Fibroblast of peridontal ligament (primary cell): Measurements from ENCODE around the gene BABAM2.
A peak's percentile ranks its signal among the peaks of the same experiment; 100 is the strongest.
"Not testable (repeated sequence)": the region's sequence is repeated elsewhere in the genome, so short reads cannot be mapped to it uniquely, and the experiment has no call there.

Experiments used
- DNase-seq: peaks from one replicate; pipeline ENCODE4 v3.0.0-alpha.2; 2010; ENCODE audit errors: extremely low read depth

BABAM2 gene

DNA sequence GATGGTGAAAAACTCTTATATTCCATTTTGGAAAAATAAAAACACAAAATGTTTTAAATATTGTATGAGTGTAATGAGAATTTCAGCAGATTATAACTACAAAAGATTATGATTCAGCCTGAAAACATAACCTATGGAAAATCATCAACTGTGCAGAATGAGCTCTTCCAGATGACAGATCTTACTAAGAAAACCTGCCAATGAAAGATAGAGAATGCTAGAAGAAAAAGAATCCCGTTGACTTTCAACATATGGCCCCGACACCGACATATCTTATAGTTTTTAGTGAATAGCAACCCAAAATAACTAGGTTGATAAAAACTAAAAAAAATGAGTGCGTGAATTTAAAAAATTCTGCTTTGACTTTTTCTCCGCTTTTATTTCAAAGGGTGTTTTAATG lies 178.0 kb downstream of the BABAM2 start:
- DNase-seq, result no peak

DNA sequence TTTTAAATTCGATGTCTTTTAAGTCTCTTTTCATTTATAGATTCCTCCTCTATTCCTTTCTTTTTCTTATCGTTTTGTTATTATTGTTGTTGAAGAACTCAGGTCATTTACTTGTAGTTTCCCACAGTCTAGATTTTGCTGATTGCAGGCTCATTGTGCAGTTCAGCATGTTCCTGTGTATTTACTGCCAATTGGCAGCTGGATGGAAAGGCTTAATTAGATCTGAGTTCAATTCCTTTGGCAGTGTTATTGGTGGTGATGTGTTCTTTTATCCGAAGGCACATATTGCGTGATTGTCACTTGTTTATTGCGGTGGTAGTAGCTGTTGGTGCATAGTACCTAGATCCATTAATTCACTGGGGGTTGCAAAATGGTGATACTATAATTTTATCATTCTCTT lies 180.7 kb downstream of the BABAM2 start:
- no peak for DNase-seq

DNA sequence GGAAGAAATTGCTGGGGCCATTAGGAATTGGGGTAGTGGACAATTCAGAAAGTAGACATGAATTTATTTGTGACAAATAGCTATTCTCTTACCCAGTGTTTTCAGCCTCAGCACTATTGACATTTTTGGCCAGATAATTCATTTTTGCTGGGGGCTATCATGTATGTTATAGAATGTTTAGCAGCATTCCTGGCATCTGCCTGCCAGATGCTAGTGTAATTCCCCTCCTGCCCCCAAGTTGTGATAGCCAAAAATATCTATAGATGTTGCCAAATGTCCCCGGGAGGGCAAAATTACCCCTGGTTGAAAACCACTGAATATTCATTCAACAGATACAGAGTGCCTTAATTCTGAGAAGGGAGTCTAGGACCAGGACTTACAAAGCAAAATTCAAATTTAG lies 183.6 kb downstream of the BABAM2 start:
- no peak for DNase-seq

DNA sequence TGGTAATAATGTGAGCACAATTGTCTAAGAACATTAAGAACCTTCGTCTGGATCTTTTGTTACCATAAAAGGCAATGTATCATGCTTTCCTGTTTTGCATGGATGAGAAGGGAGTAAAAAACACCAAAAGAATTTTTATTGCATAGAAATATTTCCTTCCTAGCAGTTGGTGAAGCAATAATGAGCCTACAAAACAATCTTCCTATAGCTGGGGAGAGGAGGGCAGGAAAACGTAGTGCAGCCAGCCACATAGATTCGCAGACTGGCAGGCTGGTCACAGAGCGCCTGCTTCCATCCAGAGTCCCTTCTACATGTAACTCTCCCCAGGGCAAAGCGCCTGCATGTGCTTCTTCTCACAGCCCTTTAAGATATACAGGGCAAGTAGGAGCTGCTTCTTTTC lies 190.4 kb downstream of the BABAM2 start:
- peak; percentile 72 for DNase-seq

DNA sequence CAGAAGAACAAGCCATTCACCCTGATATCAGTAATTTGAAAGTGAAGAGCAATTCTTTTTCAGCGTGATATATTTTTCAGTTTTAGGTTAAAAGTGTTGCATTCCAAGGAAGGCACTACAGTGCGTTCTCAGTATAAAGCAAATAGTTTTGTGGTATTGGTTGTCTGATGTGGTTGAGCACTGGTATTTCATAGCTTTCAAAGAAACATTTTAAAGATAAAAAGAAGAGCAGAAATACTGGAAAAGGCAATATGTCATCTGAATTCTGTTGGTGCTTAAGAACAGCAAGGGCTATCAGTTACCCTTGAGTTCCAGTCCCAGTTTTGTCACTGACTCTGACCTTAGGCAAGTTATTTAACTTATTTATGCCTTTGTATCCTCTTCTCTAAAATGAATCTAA lies 191.6 kb downstream of the BABAM2 start:
- DNase-seq, result peak; percentile 59

DNA sequence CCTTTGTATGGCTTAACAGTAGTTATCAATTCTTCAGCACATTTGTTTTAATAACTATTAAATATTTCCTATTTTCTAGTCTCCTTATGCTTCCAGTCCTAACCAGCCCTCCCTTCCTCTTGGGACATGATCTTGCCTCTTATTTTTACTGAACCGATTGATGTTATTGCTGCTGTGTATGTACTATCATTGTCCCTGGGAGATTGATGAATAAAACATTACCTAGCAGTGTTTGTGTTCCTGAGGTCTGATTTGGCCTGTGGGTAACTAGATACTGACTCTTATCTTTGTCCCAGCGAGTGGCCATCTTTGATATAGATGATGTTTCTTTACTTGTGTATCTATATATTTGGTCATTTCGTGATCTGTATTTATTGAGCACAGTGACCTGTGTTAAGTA lies 192.9 kb downstream of the BABAM2 start:
- DNase-seq, result no peak

DNA sequence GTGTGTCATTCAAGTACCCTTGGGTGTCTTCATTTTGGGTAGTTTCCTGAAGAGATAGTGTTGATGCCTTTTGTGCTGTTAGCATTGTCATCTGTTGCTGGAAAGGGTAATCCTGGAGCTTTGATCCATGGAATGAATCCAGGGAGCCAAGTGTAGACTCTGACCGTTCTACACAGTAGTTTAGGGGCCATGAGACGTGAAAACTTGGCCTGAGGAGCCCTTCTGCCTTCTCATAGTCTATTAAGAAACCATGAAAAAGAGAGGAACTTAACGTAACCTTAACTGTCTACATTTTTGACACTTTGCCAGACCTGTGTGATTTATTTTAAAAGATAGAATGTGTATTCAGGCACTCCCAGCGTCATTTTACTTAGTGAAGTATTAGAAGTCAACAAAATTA lies 194.0 kb downstream of the BABAM2 start:
- no peak for DNase-seq

DNA sequence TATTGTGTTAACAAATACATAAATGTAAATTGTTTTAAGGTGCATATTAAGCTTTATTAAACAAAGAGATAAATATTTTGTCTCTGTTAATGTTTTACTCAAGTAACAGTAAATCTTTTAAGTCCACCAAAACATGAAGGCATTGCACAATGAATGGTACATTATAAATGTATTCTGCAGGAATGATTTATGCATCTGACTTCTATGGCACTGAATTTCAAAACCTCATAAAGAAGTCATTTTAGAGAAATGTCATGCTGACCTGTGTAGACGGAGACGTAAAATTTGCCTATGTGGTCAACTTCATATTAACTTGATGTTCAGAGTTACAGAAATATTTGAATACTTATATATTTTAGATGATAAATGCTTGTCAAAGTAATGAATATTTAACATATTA lies 194.7 kb downstream of the BABAM2 start:
- DNase-seq, result no peak

DNA sequence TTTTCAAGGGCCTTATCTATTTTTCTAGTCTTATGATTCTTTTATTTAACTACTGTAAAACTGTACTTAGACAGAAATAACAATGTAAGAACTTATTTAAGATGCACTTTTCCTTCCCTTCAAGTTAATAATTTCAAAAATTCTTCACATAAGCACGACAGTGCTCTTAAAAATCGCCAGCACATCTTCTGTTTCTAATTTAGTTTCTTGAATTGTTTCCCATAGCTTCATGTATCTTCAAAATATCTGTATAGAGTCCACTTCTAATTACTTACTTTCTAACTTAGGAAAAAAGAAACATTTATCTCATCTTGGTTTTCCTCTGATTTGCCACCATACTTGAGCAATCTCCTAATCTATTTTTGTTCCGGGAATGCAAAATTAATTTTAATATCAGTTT lies 196.1 kb downstream of the BABAM2 start:
- peak; percentile 42 for DNase-seq

DNA sequence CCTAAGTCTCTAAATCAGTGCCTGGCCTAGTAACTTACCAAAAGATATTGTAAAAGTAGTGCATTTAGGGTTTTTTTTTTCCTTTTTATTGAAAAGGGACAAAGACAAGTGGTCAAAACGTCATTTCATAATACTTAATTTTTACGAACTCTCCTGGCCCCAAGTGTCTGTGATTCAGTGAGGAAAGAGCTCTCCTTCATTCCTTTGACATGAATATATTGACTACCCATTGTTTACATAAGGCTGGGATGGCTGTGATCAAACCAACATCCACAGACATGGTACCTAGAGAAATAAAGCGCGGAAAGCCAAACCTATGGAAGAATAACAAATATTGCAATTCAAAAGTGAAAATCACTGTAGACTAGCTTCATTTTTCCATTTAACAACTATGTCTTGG lies 198.4 kb downstream of the BABAM2 start:
- DNase-seq, result peak; percentile 58

DNA sequence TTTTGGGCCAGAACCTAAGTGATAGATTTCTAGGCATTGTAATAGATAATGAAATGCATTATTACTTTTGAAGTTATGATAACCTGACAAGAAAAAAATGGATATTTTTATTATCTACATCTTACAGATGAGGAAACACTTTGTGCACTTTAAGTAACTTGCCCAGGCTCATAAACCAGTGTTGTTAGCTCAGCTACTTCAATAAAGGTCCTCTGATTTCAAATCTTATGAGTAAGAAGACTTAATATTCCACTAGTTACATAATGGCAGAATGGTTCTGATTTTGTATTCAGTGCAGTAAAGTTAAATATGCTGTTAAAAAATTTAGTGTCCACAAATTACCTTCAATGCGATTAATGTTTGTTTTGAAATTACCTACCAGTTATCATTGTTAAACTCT lies 199.0 kb downstream of the BABAM2 start:
- no peak for DNase-seq

DNA sequence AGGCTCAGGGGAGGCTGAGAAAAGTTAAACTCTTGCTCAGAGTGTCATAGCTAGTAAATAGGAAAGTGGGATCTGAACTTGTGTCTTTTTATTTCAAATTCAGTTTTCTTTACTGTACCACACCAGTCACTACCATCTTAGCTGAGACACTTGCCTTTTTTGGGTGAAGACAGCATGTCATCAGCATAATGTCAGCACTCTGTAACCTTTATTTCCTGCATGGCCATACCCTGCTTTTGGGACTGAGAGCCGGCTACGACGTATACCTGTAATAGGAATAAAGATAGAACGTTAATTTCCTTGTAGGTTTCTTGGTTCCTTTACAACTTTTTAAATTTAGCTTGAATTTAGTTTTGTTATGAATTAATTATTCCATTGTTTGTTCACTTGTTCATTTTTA lies 202.8 kb downstream of the BABAM2 start:
- DNase-seq, result no peak

DNA sequence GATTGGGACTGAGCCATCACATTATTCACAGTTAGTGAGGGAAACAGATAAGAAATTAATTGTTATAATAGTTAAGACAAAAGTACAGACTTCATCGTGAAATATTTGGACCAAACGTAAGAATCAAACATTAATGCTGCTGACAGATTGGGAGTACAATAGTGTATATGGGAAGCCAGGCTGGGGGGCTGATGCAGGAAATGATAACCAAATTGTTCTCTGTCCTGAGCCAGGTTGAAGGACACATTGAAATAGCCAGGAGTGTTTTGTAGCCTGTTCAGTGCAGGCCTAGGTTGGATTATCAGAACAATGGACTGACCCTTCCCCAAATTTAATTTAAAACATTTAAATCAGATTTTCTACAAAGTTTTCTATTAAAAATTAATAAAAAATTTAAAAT lies 203.2 kb downstream of the BABAM2 start:
- no peak for DNase-seq

DNA sequence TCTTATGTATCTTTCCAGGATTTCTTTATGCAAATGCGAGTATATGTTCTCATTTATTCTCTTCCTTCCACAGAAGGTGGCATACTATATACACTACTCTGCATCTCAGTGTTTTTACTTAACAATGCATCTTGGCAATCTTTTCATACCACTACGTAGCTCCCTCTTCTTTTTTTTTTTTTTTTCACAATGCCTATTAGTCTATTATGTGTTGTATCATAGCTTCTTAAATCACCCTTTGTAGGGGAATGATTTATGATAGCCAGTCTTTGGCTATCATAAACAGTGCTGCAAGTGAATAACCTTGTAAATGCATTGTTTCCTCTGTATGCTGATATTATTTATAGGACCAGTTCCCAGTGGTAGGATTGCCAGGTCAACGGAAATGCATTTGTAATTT lies 204.2 kb downstream of the BABAM2 start:
- no peak for DNase-seq

DNA sequence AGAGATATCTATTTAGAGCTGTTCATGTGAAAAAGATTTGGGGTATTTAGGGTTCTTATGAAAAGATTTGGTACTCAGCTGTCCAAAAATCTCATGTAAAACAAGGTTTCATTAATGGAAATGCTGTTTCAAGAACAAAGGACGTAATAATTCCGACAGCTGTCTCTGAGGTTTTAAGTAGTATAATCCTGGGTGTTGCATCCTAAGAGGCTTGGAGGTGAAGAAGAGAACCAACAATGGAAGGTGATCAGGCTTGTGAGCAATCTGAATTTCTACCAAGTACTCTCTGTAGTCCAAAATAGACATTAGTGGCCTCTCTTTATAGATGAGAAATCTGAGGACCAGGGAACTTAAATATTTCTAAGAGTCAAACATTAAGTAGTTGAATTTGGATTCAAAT lies 205.1 kb downstream of the BABAM2 start:
- no peak for DNase-seq

DNA sequence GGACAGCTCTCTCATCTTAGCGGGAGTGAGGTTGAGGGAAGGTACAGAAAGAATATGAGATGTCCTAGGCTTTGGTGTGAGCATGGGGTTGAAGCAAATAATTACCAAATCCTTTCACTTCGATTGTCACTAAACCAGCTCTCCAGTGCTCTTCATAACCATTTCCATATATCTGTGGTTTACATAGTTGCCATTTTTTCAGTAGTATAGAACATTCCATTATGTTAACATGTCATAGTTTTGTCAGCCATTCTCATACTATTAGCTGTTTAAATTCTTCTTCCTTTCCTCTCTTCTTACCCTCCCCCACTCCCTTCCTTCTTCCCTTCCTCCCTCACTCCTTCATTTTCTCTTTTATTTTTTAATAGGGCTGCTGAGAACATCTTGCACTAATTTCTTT lies 205.9 kb downstream of the BABAM2 start:
- DNase-seq, result peak; percentile 39

DNA sequence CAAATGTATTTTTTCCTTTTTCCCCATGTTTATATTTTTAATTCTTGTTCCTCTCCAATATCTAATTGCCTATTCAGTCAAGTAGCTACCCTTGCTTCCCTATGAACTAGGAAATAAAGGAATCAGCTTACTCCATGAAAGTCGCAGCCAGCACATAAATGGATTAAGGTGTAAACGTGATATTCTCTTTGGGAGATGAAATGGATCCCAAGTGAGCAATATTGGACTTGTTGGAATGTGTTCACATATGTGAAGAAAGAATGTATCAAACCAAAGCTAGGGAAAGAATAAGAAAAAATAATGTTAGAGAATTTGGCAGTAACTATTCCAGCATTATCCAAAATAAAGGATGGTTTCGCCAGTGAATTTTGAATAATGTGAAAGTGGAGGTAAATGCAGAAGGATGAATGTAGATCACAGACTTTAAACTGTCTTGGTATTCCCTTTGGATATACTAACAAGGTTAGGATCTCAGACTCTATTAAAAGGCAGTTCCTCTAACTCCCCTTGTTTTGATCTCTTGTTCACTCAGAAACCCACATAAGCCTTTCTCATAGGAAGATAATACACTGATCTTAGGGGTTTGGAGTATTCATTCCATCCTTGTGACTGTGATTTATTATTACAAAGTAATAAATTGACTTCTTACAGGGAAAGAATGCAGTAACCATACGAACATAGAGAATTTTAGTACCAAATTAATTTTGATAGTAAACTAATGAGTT lies 208.1 kb downstream of the BABAM2 start:
- peak; percentile 50 for DNase-seq

DNA sequence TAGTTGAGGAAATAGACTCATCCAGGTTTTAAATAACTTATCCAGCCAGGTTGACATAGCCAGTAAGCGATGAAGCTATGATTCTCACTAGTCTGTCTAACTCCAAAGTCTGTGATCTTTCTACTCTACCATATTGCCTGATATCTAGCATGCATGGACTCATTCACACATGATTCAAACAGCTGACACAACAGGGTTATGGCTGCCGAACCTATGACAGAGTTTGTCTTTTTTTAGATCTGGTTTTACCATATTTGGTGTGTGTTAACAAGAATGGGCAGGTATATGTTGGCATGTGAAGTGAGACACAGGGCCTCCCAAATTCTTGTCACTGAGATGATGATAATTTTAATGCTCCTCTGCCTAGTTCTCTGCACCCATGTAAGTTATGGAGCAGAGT lies 210.6 kb downstream of the BABAM2 start:
- DNase-seq, result no peak

DNA sequence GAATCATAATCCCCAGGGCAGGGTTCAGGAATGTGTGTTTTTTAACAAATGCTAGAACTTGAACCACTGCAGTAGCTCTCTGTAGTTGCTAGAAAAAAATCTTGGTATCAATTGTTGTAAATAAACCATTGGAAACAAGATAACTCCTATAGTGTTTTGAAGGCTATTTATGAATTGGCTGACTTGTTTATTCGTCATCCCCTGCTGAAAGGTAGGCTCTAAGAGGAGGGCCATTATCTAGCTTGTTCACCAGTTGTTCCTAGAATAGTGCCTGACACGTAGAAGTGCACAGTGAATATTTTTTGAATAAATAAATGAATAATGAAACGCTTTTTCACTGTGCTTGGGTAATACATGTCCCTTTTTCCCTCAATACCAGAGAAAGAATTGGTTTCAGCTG lies 211.4 kb downstream of the BABAM2 start:
- DNase-seq, result peak; percentile 45

DNA sequence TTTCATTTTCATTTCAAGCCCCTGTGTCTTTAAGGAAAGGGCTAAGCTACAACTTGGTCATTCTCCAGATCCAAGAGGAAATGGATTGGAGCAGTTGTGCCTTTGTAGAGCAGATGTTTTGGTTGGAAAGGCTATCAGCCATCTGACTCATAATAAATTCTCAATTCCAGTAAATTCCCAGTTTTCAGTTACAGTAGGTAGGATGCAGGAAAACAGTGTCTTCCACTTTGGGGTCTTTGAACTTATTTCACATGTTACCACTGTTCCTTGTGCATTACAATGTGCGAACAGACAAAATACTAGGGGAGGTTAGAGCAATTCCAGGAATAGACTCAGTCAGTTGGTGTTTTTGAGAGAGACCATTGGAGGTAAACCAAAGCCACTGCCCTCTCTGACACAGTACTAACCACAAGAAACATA lies 211.9 kb downstream of the BABAM2 start:
- peak; percentile 93 for DNase-seq

DNA sequence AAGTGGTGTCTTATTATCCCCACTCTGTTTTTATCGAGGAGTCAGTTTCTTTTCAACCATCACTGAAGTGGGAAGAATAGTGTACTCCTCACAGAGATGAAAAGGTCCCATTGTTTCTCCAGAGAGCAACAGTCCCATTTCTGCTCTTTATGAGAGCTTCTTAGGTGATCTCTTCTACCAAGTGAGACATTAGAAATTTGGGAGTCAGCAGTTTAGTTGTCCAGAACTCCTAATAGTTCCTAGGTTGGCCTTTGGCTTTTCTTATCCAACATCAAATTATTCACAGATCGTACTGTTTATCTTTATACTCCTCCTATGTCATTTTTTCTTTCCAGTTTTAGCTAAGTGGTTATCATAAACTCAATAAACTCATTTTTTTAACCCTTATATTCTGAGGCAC lies 213.1 kb downstream of the BABAM2 start:
- no peak for DNase-seq

DNA sequence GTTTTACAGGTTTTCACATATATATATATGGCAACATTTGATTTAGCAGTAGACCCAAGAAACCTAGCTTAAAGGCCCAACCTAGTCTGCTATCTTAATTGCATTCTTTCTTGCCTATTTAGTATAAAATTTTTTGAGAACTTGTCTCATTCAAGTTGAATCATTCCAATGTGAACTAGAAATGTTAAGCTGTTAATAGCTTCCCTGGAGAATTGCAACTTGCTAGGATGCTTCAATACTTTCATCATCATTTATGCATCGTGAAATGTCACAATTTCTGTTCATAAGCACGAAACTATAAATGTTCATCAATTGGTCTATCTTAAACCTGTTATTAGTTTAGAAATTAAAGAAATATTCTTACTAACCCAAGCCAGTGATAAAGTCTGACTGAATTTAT lies 217.6 kb downstream of the BABAM2 start:
- DNase-seq, result peak; percentile 65

DNA sequence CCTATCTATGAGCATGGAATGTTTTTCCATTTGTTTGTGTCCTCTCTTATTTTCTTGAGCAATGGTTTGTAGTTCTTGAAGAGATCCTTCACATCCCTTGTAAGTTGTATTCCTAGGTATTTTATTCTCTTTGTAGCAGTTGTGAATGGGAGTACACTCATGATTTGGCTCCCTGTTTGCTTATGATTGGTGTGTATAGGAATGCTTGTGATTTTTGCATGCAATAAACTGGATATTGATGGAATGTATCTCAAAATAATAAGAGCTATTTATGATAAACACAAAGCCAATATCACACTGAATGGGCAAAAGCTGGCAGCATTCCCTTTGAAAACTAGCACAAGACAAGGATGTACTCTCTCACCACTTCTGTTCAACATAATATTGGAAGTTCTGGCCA lies 223.2 kb downstream of the BABAM2 start:
- DNase-seq, result not testable (repeated sequence)

DNA sequence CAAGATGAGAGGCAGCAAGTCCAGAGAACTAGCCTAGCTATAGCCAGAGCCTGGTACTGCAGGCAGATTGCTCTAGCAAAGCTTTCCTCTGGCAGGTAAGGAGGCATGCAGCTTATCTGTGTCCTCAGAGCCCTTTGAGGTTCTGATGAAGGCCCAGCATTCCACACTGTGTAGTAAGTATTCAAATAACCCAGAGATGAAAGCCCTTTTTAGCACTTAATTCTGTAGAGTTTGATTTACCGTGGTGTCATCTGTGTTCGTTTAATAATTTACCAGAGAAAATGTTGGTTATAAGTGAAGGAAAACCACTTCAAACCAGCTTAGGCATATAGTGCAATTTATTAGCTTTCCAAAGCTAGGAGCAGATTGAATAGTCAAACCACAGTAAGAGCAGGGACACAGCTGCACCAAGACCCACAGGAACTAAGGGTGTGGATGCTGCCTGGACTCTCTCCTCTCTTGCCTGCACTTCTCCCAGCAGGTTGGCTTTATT lies 226.6 kb downstream of the BABAM2 start:
- no peak for DNase-seq
